ENCODE data around the gene RND3. TPM values are rescaled to one million over a fixed set of nuclear protein-coding genes. Genes with fewer than 3 reads are reported as not detected.

RND3 gene
- total and polyA plus RNA-seq, 2 of the 13 experiments (the other 11 are each of a cell fraction or from before 2014, with no cell fraction given) = 0.13 to 0.42 TPM

- TF ChIP-seq PATZ1 (CRISPR knock-in tag; IDR thresholded peaks at IDR 0.05) (0 out of 2 replicates have a peak, but pooled peaks have one; percentile 16), ZFP62 (CRISPR knock-in tag; IDR thresholded peaks at IDR 0.05) (no peak), SPEN (CRISPR knock-in tag; IDR thresholded peaks at IDR 0.05; ENCODE audit: low read depth) (no peak), MZF1 (CRISPR knock-in tag; IDR thresholded peaks at IDR 0.05; ENCODE audit: borderline replicate concordance) (no peak), SOX6 (IDR thresholded peaks at IDR 0.05) (no peak), SOX6 (CRISPR knock-in tag; IDR thresholded peaks at IDR 0.05) (peak; percentile 40; the same call in 1 of the 2 replicates), PRMT3 (CRISPR knock-in tag; IDR thresholded peaks at IDR 0.05; ENCODE audit: borderline replicate concordance, low read depth) (no peak), EHMT2 (IDR thresholded peaks at IDR 0.05; ENCODE audit: borderline replicate concordance, low read depth, low read length) (no peak), U2AF2 (IDR thresholded peaks at IDR 0.05; ENCODE audit: low read depth, low read length) (no peak), SRY (CRISPR knock-in tag; IDR thresholded peaks at IDR 0.05) (no peak), SRF (IDR thresholded peaks at IDR 0.05; ENCODE audit: low read depth, low read length) (peak; percentile 87), MXD1 (CRISPR knock-in tag; IDR thresholded peaks at IDR 0.05) (no peak), RARA (CRISPR knock-in tag; IDR thresholded peaks at IDR 0.05) (no peak), ARNTL (CRISPR knock-in tag; IDR thresholded peaks at IDR 0.05) (no peak), SSRP1 (CRISPR knock-in tag; IDR thresholded peaks at IDR 0.05) (no peak), ZNF644 (CRISPR knock-in tag; IDR thresholded peaks at IDR 0.05; ENCODE audit: low read depth) (no peak), ELF3 (CRISPR knock-in tag; IDR thresholded peaks at IDR 0.05) (peak; percentile 63; the same call in 1 of the 2 replicates), KLF11 (CRISPR knock-in tag; IDR thresholded peaks at IDR 0.05) (no peak), DRAP1 (CRISPR knock-in tag; IDR thresholded peaks at IDR 0.05) (no peak; the same call in 1 of the 2 replicates)
- TF ChIP-seq, protein P1, sequence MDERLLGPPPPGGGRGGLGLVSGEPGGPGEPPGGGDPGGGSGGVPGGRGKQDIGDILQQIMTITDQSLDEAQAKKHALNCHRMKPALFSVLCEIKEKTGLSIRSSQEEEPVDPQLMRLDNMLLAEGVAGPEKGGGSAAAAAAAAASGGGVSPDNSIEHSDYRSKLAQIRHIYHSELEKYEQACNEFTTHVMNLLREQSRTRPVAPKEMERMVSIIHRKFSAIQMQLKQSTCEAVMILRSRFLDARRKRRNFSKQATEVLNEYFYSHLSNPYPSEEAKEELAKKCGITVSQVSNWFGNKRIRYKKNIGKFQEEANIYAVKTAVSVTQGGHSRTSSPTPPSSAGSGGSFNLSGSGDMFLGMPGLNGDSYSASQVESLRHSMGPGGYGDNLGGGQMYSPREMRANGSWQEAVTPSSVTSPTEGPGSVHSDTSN (CRISPR knock-in tag; IDR thresholded peaks at IDR 0.05) = no peak
- TF ChIP-seq, protein P2, sequence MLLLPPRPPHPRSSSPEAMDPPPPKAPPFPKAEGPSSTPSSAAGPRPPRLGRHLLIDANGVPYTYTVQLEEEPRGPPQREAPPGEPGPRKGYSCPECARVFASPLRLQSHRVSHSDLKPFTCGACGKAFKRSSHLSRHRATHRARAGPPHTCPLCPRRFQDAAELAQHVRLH (CRISPR knock-in tag; IDR thresholded peaks at IDR 0.05; ENCODE audit: borderline replicate concordance, low read depth) = peak; percentile 40; the same call in 1 of the 2 replicates
- TF ChIP-seq, protein P3, sequence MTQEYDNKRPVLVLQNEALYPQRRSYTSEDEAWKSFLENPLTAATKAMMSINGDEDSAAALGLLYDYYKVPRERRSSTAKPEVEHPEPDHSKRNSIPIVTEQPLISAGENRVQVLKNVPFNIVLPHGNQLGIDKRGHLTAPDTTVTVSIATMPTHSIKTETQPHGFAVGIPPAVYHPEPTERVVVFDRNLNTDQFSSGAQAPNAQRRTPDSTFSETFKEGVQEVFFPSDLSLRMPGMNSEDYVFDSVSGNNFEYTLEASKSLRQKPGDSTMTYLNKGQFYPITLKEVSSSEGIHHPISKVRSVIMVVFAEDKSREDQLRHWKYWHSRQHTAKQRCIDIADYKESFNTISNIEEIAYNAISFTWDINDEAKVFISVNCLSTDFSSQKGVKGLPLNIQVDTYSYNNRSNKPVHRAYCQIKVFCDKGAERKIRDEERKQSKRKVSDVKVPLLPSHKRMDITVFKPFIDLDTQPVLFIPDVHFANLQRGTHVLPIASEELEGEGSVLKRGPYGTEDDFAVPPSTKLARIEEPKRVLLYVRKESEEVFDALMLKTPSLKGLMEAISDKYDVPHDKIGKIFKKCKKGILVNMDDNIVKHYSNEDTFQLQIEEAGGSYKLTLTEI (CRISPR knock-in tag; conservative IDR thresholded peaks at IDR 0.05) = no peak
- TF ChIP-seq, protein P4, sequence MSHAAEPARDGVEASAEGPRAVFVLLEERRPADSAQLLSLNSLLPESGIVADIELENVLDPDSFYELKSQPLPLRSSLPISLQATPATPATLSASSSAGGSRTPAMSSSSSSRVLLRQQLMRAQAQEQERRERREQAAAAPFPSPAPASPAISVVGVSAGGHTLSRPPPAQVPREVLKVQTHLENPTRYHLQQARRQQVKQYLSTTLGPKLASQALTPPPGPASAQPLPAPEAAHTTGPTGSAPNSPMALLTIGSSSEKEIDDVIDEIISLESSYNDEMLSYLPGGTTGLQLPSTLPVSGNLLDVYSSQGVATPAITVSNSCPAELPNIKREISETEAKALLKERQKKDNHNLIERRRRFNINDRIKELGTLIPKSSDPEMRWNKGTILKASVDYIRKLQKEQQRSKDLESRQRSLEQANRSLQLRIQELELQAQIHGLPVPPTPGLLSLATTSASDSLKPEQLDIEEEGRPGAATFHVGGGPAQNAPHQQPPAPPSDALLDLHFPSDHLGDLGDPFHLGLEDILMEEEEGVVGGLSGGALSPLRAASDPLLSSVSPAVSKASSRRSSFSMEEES (CRISPR knock-in tag; IDR thresholded peaks at IDR 0.05) = no peak
These were observed at the start of gene RND3 (continued) for GRCh38 chr2:150487537-150488429.

Data from HepG2 (cell line).